T-helper 1 cell (primary cell): Measurements from ENCODE around the gene CDPF1.
A peak's percentile ranks its signal among the peaks of the same experiment; 100 is the strongest.
"Not testable (repeated sequence)": the region's sequence is repeated elsewhere in the genome, so short reads cannot be mapped to it uniquely, and the experiment has no call there.

Experiments used
- DNase-seq, 5 donors: peaks; one replicate each; pipeline ENCODE4 v3.0.0-alpha.2; 2012 to 2020

Gene CDPF1

DNA sequence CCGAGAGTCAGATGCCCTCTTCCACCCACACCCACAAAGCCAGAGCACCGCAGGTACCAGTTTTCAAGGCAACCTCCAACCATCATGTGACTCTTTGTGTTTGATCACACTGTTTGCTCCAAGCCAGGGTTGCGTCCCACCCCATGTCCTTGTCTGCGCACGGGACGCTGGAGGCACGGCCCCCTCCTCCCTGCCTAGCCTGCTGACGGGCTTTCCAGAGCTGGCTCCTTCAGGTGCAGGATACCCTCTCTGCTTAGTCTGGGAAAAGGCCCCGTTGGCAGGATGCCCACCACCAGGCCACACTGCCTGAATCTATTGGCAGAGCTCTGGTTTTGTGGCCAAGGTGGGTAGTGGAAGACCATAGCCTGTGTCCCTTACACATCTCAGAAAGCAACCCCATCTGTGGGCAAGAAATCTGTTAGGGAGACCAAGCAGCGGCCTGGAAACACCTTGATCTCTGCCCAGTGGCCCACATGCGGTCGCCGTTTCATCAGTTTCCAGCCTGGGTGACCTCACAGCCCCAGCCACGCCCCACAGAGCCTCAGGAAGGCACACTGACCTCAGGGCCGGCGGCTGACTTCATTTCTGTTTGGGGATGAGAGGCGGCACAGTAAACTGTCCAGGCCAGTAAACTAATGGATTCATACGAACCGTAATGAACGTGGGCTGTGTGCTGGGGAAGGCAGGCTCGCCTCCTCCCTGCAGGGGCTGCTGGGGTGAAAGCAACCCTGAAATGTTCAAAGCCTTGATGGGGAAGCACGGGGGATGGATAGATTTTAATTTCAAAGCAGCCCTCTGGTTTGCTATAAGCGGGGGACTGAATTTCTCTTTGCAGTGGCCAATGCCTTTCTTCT is 25.8 kb downstream of the CDPF1 start:
- no peak for DNase-seq

GRCh38 chr22:46220921-46221320 is 29.2 kb downstream of the CDPF1 start:
- DNase-seq: no peak

DNA sequence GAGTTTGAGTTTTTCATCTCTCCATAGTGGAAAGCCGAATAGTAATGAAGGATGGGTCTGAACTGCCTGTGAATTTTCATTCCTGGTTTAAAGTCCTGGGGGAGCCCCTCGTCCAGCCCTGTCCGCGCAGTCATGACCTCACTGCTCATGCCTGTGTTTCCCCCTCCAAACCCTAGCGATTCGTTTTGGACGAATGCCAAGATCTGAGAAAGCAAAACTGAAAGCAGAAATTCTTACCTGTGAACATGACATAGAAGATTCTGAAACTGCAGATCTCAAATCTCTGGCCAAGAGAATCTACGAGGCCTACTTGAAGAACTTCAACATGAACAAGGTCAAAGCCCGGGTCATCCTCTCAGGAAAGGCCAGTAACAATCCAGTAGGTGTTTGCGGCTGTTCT is 30.5 kb downstream of the CDPF1 start:
- peak in 1 of 5 donors; percentile 27 for DNase-seq

GRCh38 chr22:46214616-46215015 is 35.5 kb downstream of the CDPF1 start:
- no peak for DNase-seq

DNA sequence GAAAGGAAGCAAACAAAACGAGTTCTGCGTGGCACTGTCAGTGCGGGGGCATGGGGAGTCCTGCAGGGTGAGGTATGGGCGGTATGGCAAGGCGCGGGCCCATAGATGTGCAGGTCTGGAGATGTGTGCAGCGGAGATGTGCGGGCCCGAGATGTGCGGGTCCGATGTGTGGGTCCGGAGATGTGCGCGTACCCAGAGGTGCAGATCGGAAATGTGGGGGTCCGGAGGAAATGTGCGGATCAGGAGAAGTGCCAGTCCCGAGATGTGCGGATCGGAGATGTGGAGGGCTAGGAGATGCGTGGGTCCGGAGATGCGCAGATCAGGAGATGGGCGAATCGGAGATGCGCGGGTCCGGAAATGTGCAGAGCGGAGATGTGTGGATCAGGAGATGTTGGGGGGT is 35.9 kb downstream of the CDPF1 start:
- DNase-seq: no peak

- DNase-seq: peak in 1 of 5 donors; percentile 42
Observed at GRCh38 chr22:46213052-46213451, 37.0 kb downstream of the CDPF1 start.

GRCh38 chr22:46212195-46212594 is 37.9 kb downstream of the CDPF1 start:
- DNase-seq: no peak

DNA sequence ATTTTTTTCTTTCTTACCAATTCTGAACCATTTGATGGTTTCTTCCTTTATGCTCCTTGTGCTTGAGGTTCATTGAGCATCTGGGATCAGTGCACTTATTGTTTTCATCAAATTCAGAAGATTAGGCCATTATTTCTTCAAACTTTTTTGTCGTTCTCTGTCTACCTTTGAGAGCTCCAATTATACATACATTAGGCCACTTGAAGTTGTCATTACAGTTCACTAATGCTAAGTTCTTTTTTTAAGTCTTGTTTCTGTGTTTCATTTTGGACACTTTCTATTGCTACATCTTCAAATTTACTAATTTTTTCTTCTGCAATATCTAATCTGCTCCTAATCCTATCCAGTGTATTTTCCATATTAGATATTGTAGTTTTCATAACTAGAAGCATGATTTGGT is 40.8 kb downstream of the CDPF1 start:
- DNase-seq: no peak

DNA sequence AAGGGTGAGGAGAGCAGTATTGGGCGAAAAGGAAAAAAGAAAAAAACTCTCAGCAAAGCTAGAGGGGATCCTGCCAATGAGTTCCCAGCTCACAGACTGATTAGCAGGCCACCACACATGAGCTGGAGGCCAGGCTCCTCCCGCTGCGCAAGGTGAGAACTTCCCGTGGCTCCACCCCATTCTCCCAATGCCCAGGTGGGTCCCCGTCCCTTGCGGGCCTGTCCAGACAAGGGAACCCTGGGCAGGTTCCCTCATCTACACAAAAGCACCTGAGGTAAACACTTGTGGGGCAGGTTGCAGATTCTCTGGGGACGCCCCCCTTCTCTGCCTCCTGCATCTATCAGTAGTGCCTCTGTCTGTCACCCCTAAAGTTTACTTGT is 46.5 kb downstream of the CDPF1 start:
- no peak for DNase-seq

- DNase-seq: no peak
Observed at GRCh38 chr22:46202897-46203600, 47.0 kb downstream of the CDPF1 start.

- DNase-seq: no peak
Observed at GRCh38 chr22:46201059-46201757, 48.9 kb downstream of the CDPF1 start.

DNA sequence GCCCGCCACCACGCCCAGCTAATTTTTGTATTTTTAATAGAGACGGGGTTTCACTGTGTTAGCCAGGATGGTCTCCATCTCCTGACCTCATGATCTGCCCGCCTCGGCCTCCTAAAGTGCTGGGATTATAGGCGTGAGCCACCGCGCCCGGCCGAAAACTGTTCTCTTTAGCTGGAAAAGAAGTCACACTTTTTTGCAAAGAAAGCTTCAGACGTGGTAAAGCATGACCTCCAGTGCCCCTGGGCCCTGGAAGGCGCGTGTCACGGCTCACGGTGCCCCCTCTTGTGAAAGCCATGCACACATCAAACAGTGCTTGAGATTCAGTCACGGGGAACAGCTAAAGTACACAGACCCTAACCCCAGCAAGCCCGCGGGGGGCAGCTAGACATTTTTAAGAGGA is 51.3 kb downstream of the CDPF1 start:
- not testable (repeated sequence) for DNase-seq

DNA sequence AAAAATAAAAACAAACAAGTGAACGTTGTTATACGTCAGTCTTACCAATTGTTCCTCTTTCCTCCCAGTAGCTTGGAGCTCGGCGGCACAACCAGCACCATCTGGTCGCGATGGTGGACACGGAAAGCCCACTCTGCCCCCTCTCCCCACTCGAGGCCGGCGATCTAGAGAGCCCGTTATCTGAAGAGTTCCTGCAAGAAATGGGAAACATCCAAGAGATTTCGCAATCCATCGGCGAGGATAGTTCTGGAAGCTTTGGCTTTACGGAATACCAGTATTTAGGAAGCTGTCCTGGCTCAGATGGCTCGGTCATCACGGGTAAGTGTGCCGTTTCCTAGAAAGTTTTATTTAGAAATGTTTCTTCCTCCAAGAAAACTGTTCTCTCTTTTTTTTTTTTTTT is 51.8 kb downstream of the CDPF1 start:
- no peak for DNase-seq

DNA sequence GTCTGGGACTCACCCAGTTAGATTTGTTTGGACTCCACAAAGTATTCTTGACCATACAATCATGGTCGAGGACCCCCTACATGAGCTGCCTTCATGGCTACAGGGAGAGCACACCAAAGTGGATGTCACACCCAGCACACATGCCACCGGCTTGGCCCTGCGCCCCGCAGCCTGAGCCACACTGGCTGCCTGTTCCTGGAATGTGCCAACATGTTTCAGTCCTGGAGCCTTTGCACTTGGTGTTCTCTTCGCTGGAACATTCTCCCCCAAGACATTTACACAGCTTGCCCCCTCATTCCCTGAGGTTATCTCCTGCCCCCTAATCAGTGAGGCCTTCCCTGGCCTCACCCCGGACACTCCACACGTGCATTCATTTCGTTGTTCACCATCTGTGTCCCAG is 53.8 kb downstream of the CDPF1 start:
- no peak for DNase-seq

DNA sequence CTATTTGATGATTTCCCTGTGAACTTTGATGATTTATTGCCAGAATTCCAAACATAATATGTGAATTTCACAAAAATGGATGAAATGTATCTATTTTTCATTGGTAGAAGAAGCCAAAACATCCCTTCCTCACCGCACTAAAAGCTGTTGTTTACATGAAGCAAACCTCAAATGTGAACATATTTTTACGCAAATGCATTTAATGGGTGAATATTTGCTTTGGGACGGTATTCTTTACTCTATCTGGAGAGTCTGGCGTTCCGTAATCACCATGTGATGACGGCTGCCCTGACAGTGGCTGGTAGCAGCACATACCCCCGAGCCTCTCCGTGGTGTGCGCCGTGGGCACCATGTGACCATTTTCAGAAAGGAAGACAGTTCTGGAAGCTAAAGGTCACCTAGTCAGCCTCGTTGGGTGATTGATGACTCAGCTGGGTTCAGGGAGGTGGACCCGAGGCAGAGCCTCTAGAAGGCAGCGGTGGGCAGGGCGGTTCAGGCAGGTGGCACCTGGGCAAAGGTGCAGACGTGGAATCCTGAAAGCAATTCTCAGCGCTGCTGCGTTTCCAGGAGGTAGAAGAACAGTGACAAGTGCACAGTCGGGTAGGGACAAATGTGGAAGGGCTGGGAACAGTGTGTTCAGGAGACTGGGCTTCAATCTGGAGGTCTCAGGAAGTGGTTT is 54.5 kb downstream of the CDPF1 start:
- DNase-seq: no peak
